Endothelial cell of umbilical vein (primary cell): ENCODE results near the gene CMC2. TPM values are rescaled to one million over a fixed set of nuclear protein-coding genes. Genes with fewer than 3 reads are reported as not detected.

Experiments
- BruUV-seq: library from RNA; stranded (reverse); fragments of 400-500 nt; replicated peaks from 2 replicates; lab custom pipeline; 2021; lab: Mats Ljungman, UMichigan
- CTCF ChIA-PET: fragments of 300-600, 350-600 bp; sonication (Branson Sonifier 250); formaldehyde crosslinking; loops from one replicate; lab custom pipeline; 2021; ENCODE audit warnings: antibody characterized with exemption, inconsistent platforms; lab: Charles Lee
- POLR2A ChIA-PET: fragments of 300-600, 350-600 bp; sonication (Branson Sonifier 250); formaldehyde crosslinking; loops from one replicate; lab custom pipeline; 2021; ENCODE audit warnings: antibody characterized with exemption, inconsistent platforms; lab: Charles Lee
- DNase-seq: peaks from one replicate; pipeline ENCODE4 v3.0.0-alpha.2; 2011; ENCODE audit warnings: low read depth, low spot score
- FAIRE-seq: peaks from 2 replicates; lab custom pipeline; 2011; peaks lifted over from hg19 to GRCh38; lab: Jason Lieb, UNC
- H2AFZ ChIP-seq: 2 replicates; pipeline ENCODE4 v1.6.0; 2012; ENCODE audit warnings: low read depth, low read length, control low read depth, inconsistent platforms
- H3K27ac ChIP-seq: 2 replicates; pipeline ENCODE4 v1.5.1; 2011; ENCODE audit warnings: low read depth, mild to moderate bottlenecking, control low read depth, low read length, moderate library complexity; ENCODE audit not compliant: insufficient read depth
- H3K27me3 ChIP-seq, 2 experiments: 2 replicates each; pipeline versions ENCODE4 v1.6.0 to v1.6.1; 2011; ENCODE audit warnings: low read length in 2 of 2, mixed read lengths in 1 of 2; ENCODE audit not compliant: control insufficient read depth in 2 of 2, insufficient read depth in 2 of 2
- H3K36me3 ChIP-seq, 2 experiments: 2 replicates in 1 of 2; 3 replicates in 1 of 2; pipeline ENCODE4 v1.5.1; 2011; ENCODE audit warnings: low read length in 2 of 2, mild to moderate bottlenecking in 1 of 2, moderate library complexity in 1 of 2; ENCODE audit not compliant: control insufficient read depth in 2 of 2, insufficient read depth in 2 of 2; ENCODE audit errors: extremely low read depth in 1 of 2
- H3K4me1 ChIP-seq: 3 replicates; pipeline ENCODE4 v1.5.1; 2011; ENCODE audit warnings: mild to moderate bottlenecking, low read length; ENCODE audit not compliant: control insufficient read depth, insufficient read depth; ENCODE audit errors: extremely low read depth
- H3K4me2 ChIP-seq: 2 replicates; pipeline ENCODE4 v1.6.1; 2011; ENCODE audit warnings: low read length, control low read depth, mixed read lengths; ENCODE audit not compliant: insufficient read depth
- H3K4me3 ChIP-seq, 3 experiments: fragments of 200-600 bp in 1 of 3; sonication (generic), shearing (Covaris generic) in 1 of 3; replicated peaks in 1 of 3; 2 replicates each; pipeline ENCODE4 v1.5.1; 2011 to 2016; ENCODE audit warnings: control low read depth in 3 of 3, low read length in 3 of 3, mild to moderate bottlenecking in 2 of 3, inconsistent platforms in 1 of 3, low read depth in 1 of 3, moderate library complexity in 1 of 3; ENCODE audit not compliant: insufficient read depth in 1 of 3
- H3K79me2 ChIP-seq: 2 replicates; pipeline ENCODE4 v1.6.0; 2012; ENCODE audit warnings: low read length, inconsistent platforms; ENCODE audit not compliant: control insufficient read depth, insufficient read depth
- H3K9ac ChIP-seq: replicated peaks from 2 replicates; pipeline ENCODE3; 2011; ENCODE audit warnings: low read length, control low read depth; ENCODE audit not compliant: insufficient read depth; ENCODE audit errors: extremely low read depth
- H3K9me1 ChIP-seq: replicated peaks from 3 replicates; pipeline ENCODE4 v1.6.0; 2011; ENCODE audit warnings: mild to moderate bottlenecking, low read length; ENCODE audit not compliant: control insufficient read depth, insufficient read depth; ENCODE audit errors: extremely low read depth
- H3K9me3 ChIP-seq: replicated peaks from 2 replicates; pipeline ENCODE4 v1.5.1; 2012; ENCODE audit warnings: low read length, inconsistent platforms; ENCODE audit not compliant: control insufficient read depth, insufficient read depth
- H4K20me1 ChIP-seq: replicated peaks from 2 replicates; pipeline ENCODE3; 2011; ENCODE audit warnings: mild to moderate bottlenecking, low read length; ENCODE audit not compliant: control insufficient read depth, insufficient read depth; ENCODE audit errors: extremely low read depth
- CTCF ChIP-seq, 2 donors: IDR thresholded peaks; 1 replicate in 1 of 2; 2 replicates in 1 of 2; pipeline ENCODE4 v1.5.1; 2011; ENCODE audit warnings: low read length in 2 of 2, mild to moderate bottlenecking in 2 of 2, moderate library complexity in 2 of 2, control low read depth in 1 of 2, inconsistent platforms in 1 of 2, low read depth in 1 of 2; ENCODE audit not compliant: insufficient read depth in 1 of 2; ENCODE audit errors: extremely low read depth in 1 of 2
- FOS ChIP-seq: IDR thresholded peaks from 2 replicates; pipeline ENCODE4 v1.6.1; 2011; ENCODE audit warnings: mild to moderate bottlenecking, low read length, moderate library complexity, borderline replicate concordance; ENCODE audit not compliant: insufficient read depth
- GATA2 ChIP-seq: IDR thresholded peaks from 2 replicates; pipeline ENCODE4 v1.7.0; 2011; ENCODE audit warnings: low read depth, mild to moderate bottlenecking, moderate library complexity, mixed read lengths, low read length; ENCODE audit not compliant: insufficient read length, insufficient read depth
- MAX ChIP-seq: IDR thresholded peaks from 2 replicates; pipeline ENCODE4 v1.6.1; 2011; ENCODE audit not compliant: insufficient read depth, insufficient read length
- POLR2A ChIP-seq: IDR thresholded peaks from 2 replicates; pipeline ENCODE4 v1.6.1; 2012; ENCODE audit warnings: low read depth, mild to moderate bottlenecking, control low read depth, low read length
- POLR2AphosphoS5 ChIP-seq: IDR thresholded peaks from 2 replicates; pipeline ENCODE4 v1.6.1; 2012; ENCODE audit warnings: low read depth, mild to moderate bottlenecking, control low read depth, low read length, moderate library complexity; ENCODE audit not compliant: insufficient read depth
- dilution Hi-C: fragments of 300-500 bp; cut with MboI; formaldehyde crosslinking; loops from one replicate; pipeline ENCODE4 v1.15.0; 2019; ENCODE audit warnings: low sequenced_read_pairs; ENCODE audit not compliant: extremely low pct_ligation_motif_present
- intact Hi-C: fragments of 100-400 bp; cut with micrococcal nuclease; formaldehyde crosslinking; loops from one replicate; pipeline ENCODE4 v1.10.0; 2022
- polyA plus RNA-seq, 4 experiments: library from polyadenylated mRNA; depleted of rRNA in 3 of 4; stranded (reverse) in 3 of 4; unstranded in 1 of 4; fragments of >200 nt; gene quantifications; 2 replicates each; pipeline versions ENCODE4 v1.2.1 to v1.2.3, GENCODE V29; 2011 to 2012; ENCODE audit warnings: missing spikeins in 1 of 4
- total RNA-seq: library from RNA; stranded (reverse); gene quantifications from 2 replicates; pipeline ENCODE4 v1.2.3, GENCODE V29; 2021

The CMC2 gene
- total and polyA plus RNA-seq, 2 donors (not counting 3 experiments of a cell fraction or from before 2014, with no cell fraction given), result 97.8 to 216 TPM

GRCh38 chr16:80938879-80939260 is 67.8 kb downstream of the CMC2 start:
- H3K79me2 ChIP-seq, result no peaks in the 10 kb centered on the region
- no peaks in the 10 kb centered on the region for H3K9me1 ChIP-seq
- H3K4me2 ChIP-seq, result peak overlapping the region; percentile 84
- H2AFZ ChIP-seq, result no peak overlapping the region
- peak overlapping the region; percentile 79 for H3K9ac ChIP-seq
- H3K9me3 ChIP-seq, result no peaks in the 10 kb centered on the region
- no peaks in the 10 kb centered on the region for H4K20me1 ChIP-seq
- TF ChIP-seq POLR2AphosphoS5 (no peak), MAX (no peak), POLR2A (no peak), CTCF (IDR thresholded peaks at IDR 0.05; ENCODE audit: extremely low read depth in 1 of 2, insufficient read depth in 1 of 2, low read depth in 1 of 2, low read length in 2 of 2) (no peak), GATA2 (no peak), FOS (no peak)
- CTCF ChIA-PET, result interaction anchor here (1.1 to 3.3 kb wide), 3 partner anchors 10 to 67 kb away, joined by 5 to 14 read pairs (median 5); no protein-coding TSS in a partner anchor
- BruUV-seq, result no TSS peak
- intact Hi-C loops (loop anchor here (1.0 to 10.0 kb wide), 9 partner anchors 9 to 758 kb away; partner anchors contain the start of genes CENPN and GCSH), dilution Hi-C loops (no loop called here)
- DNase-seq (peak; percentile 60), FAIRE-seq (peak; percentile 35)
- POLR2A ChIA-PET, result interaction anchor here (1.2 kb wide), 1 partner anchor 66 kb away, joined by 7 read pairs; no protein-coding TSS in a partner anchor
- H3K4me3 ChIP-seq, result peak overlapping the region in 2 of 3 experiments; percentile 16 to 27
- peaks cover 43% of the 10 kb centered on the region for H3K4me1 ChIP-seq
- no peaks in the 10 kb centered on the region for H3K27me3 ChIP-seq
- H3K36me3 ChIP-seq, result no peaks in the 10 kb centered on the region
- H3K27ac ChIP-seq, result peak overlapping the region; percentile 98
